Stimulated activated CD8-positive, alpha-beta memory T cell treated with anti-CD3 and anti-CD28 coated beads, Interleukin-12 subunit alpha, Interleukin-12 subunit beta, amount 100 ng/mL, for 1 hour (primary cell): Measurements from ENCODE around the gene TCP11L2.
"Not testable (repeated sequence)": the region's sequence is repeated elsewhere in the genome, so short reads cannot be mapped to it uniquely, and the experiment has no call there.

ENCODE experiments used
- DNase-seq: peaks from one replicate; pipeline ENCODE4 v3.0.0-alpha.2; 2020; ENCODE audit warnings: low read depth

TCP11L2 gene

DNA sequence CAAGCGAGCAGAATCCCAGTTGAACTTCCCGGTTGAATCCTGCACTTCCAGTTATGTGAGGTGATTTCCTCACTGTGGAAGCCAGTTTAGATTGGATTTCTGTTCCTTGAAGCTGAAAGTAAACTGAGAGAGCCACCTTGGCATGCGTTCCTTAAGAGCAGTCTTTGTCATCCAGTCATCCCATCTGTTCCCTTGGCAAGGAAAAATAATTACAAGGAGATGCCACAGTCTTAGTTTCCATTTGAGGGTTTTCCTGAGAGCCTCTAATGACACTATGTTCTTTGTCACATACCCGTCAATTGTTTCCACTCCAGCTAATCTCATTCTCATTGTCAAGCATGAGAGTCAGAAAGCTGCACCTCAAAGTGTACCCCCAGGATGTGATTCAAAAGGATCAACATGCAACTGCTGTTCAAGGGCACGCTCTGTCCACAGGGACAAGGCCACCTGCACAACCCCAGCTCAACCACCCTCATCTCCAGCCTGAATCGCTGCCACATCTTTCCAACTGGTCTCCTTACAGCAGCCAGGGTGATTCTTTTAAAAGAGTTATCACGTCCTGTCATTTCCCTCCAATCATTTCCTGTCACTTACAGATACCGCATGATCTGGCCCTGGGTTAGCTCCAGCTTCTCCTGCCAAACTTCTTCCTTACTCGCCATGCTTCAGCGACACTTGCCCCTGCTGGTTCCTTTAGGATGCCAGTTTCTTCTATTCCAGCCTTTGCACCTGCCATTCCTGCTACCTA is 18.0 kb upstream of the TCP11L2 start:
- DNase-seq = no peak

DNA sequence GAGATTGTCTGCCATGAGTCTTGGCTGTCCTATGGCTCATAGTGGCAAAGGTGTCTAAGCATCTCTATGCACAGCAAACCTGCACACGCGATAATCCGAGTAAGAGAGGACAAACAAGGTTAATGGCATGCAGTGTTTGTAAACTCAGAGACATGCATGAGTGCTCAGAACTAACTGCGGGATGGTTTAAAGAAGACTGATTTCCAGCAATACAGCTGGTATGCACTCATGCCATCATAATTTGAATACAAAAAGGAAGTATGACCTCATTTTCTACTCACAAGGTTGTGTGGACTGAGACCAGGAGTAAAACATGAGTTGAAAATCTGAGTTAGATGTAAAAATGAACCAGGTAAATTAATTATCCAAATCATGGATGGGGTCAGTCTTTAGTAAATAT is 16.6 kb upstream of the TCP11L2 start:
- no peak for DNase-seq

- DNase-seq = not testable (repeated sequence)
These were observed 15.9 kb upstream of the TCP11L2 start for GRCh38 chr12:106286576-106287162.

GRCh38 chr12:106287364-106287763 is 15.2 kb upstream of the TCP11L2 start:
- no peak for DNase-seq

DNA sequence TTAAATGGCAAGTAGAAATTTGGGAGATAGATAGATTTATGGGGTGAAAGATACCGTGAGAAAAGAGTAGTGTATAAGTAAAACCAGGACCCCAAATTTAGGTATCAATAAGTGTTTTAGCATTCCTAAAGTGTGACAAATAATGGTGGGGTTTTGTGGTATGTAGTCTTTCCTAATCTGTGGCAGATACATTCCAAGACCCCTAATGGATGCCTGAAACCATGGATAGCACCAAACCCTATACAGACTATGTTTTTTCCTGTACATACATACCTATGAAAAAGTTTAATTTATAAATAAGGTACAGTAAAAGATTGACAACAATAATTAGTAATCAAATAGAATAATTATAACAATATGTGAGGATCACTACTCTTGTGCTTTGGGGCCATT is 14.4 kb upstream of the TCP11L2 start:
- DNase-seq = no peak

DNA sequence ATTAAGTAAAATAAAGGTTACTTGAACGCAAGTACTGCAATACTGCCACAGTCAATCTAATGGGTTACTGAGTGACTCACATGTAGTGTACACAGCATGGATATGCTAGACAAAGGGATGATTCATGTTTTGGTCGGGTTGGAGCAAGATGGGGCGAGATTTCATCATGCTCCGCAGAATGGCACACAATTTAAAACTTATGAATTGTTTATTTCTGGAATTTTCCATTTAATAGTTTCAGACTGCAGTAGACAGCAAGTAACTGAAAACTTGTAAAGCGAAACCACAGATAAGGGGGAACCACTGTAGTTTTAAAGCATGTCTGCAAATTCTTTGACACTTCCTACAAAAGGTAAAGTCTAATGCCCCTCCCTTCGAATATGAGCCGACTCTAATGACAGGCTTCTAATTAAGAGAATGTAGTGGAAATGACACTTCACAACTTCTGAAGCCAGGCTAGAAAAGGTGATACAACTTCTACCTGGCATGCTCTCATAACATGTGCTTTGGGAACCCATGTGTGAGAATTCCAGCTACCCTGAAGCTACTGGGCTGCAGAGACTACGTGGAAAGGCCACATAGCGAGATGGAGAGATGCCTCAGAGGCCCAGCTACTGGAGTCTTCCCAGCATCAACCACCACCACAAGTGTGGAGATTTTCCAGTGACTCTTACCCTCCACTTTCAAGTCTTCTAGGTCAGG is 13.9 kb upstream of the TCP11L2 start:
- DNase-seq = no peak

GRCh38 chr12:106289196-106289681 is 13.3 kb upstream of the TCP11L2 start:
- DNase-seq = no peak

- DNase-seq = no peak
These were observed 11.9 kb upstream of the TCP11L2 start for GRCh38 chr12:106290666-106291065.

DNA sequence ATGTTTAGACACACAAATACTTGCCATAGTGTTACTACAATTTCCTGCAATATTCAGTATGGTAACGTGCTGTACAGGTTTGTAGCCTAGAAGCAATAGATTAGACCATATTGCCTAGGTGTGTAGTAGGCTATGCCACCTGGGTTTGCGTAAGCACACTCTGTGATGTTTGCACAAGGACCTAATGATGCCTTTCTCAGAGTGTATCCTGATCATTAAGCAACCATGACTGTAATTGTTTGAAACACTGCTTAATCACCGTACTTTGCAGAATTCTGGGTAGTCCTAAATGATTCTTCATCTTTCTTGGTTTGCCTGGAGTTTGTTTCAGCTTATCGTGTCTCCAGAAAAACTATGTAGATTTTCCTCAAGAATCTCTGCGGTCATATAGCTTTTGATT is 11.2 kb upstream of the TCP11L2 start:
- no peak for DNase-seq

DNA sequence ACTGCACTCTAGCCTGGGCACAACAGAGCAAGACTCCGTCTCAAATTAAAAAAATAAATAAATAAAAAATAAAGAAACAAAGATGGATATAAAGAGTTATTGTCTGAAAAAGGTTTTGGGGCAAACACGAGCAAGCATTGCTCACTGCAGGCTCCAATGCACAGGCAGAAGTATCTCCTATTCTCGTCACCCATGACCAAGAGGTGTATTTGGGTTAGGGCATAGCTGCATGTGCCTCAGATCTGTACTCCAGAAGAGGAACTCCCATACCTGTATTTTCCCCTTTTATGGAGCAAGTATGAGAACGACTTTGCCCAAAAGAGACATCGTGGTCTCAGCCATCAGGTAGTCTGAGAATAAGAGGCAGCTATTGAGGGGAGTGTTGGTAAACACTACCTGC is 10.2 kb upstream of the TCP11L2 start:
- DNase-seq = no peak

- no peak for DNase-seq
These were observed 6.2 kb upstream of the TCP11L2 start for GRCh38 chr12:106296179-106296877.

DNA sequence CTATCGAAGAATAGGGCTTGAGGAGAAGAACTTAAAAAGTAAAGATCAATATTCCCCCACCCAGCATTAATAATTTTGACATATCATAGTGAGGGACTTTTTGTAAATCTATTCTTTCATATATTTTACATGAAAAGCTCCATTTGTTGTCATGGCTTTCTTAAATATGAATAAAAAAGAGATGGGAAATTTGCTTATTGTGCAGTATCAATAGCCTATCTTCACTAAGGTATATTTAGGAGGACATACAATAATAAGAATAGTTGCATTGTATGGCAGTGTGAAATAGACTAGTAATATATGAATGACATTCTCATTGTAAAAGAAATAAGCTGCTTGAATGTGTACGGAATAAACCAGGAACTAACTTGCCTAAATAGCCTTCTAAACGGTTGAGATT is 5.5 kb upstream of the TCP11L2 start:
- no peak for DNase-seq

- DNase-seq = no peak
These were observed 4.9 kb upstream of the TCP11L2 start for GRCh38 chr12:106297681-106298080.

- DNase-seq = no peak
These were observed 3.2 kb upstream of the TCP11L2 start for GRCh38 chr12:106299202-106299774.

- no peak for DNase-seq
These were observed 1.8 kb upstream of the TCP11L2 start for GRCh38 chr12:106300761-106301160.

- DNase-seq = no peak
These were observed 1.3 kb upstream of the TCP11L2 start for GRCh38 chr12:106301241-106301610.

DNA sequence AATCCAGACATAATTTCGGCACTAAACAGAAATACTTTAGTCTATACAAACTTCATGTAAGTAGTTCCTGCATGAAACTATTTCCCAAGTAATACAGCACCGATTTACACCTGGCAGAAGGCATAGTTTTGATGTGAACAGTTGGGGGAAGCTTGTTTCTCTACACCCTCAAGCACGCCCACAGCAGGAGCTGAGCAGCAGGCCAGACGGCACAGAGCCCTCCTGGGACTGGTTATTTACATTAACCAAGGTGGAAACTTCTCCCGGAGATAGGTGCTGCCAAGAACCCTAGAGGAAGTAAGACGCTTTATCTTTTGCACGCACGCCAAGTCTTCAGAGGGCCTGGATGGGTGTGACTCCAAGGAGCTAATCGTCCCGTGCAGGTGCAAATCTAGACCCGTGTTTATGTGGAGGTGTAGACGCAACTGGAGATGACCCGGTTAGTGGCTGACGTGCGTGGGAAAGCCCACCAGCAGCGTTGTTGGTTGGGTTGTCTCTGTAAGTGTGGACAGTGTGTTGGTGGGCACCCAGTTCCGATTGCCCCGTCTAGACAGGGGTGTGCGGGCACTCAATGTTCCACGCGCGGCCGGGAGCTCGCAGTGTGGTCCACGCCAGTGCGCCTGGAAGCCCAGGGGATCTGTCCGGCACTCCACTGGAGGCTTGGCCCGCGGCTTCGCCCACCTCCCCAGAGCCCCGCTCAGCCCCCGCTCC is 767 bp upstream of the TCP11L2 start:
- peak; percentile 35 for DNase-seq

- DNase-seq = peak; percentile 76
These were observed 778 bp downstream of the TCP11L2 start for GRCh38 chr12:106303202-106303820.

DNA sequence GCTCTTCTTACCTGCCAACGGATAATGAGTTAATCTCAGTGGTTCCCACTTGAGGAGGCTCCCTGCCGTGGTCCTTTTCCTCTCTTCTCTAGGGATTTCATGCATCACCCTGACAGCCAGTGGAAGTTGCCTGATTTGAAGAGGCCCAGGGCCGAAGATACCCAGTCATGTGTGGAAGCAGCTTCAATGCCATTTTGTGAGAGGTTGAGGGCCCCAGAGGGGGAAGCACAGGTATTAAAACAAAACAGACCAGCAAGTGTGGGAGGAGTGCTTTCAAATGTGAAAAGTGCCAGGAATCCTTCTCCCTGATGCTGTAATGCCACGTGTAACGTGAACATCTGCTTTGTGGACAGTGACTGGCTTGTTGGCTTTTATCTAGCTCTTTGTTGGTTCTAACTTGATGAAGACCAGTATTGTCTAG is 1.5 kb downstream of the TCP11L2 start:
- DNase-seq = no peak

DNA sequence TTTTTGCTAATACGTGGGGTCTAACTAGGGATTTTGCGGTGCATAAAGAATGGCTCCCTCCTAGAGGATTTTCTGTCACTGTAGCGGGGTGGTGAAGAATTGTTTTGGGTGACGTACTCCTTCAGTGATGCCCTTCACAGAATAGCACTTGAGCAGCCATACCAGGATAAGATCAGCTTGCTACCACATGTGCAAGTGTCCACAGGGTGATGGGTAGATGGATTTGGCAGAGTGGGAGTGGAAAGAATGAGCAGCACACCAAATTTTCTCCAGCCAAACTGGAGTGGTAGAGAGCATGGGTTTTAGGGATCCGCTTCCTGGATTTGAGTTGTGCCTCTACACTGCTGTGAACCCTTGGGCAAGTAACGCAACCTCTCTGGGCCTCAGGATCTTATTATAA is 2.3 kb downstream of the TCP11L2 start:
- DNase-seq = no peak

- DNase-seq = no peak
These were observed 2.8 kb downstream of the TCP11L2 start for GRCh38 chr12:106305376-106305775.
